ENCODE results near the gene CFAP54.

DNA sequence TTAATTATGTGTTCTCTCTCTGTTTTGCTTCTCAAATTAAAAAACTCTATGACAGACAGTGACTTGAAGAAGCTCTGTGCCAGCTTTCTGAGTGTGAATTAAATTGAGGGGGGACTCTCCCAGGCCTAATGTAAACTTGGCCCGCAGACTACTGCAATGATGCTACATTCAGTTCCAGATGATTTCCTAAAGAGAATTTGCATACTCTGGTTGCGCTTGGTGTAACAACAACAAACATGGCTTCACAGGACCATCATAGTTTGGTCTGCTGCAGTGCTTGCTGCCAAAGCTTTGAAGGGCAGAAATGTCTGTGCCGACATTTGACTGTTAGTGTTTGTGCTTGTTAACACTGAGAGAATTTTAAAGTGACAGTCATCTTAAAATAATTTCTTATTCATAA is 25.0 kb downstream of the CFAP54 start:
- TF ChIP-seq RARB (CRISPR knock-in tag; IDR thresholded peaks at IDR 0.05): no peak
- TF ChIP-seq ZC3H10 (CRISPR knock-in tag; IDR thresholded peaks at IDR 0.05): no peak
- TF ChIP-seq, protein P1, sequence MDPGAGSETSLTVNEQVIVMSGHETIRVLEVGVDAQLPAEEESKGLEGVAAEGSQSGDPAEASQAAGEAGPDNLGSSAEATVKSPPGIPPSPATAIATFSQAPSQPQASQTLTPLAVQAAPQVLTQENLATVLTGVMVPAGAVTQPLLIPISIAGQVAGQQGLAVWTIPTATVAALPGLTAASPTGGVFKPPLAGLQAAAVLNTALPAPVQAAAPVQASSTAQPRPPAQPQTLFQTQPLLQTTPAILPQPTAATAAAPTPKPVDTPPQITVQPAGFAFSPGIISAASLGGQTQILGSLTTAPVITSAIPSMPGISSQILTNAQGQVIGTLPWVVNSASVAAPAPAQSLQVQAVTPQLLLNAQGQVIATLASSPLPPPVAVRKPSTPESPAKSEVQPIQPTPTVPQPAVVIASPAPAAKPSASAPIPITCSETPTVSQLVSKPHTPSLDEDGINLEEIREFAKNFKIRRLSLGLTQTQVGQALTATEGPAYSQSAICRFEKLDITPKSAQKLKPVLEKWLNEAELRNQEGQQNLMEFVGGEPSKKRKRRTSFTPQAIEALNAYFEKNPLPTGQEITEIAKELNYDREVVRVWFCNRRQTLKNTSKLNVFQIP (CRISPR knock-in tag; IDR thresholded peaks at IDR 0.05; ENCODE audit: borderline replicate concordance, low read depth): no peak
- no peak for TF ChIP-seq GLIS3 (CRISPR knock-in tag; IDR thresholded peaks at IDR 0.05)
- TF ChIP-seq, protein P2, sequence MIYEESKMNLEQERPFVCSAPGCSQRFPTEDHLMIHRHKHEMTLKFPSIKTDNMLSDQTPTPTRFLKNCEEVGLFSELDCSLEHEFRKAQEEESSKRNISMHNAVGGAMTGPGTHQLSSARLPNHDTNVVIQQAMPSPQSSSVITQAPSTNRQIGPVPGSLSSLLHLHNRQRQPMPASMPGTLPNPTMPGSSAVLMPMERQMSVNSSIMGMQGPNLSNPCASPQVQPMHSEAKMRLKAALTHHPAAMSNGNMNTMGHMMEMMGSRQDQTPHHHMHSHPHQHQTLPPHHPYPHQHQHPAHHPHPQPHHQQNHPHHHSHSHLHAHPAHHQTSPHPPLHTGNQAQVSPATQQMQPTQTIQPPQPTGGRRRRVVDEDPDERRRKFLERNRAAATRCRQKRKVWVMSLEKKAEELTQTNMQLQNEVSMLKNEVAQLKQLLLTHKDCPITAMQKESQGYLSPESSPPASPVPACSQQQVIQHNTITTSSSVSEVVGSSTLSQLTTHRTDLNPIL (CRISPR knock-in tag; IDR thresholded peaks at IDR 0.05; ENCODE audit: low read depth): no peak
- TF ChIP-seq BACH2 (CRISPR knock-in tag; IDR thresholded peaks at IDR 0.05; ENCODE audit: borderline replicate concordance): no peak
- TF ChIP-seq, protein P3, sequence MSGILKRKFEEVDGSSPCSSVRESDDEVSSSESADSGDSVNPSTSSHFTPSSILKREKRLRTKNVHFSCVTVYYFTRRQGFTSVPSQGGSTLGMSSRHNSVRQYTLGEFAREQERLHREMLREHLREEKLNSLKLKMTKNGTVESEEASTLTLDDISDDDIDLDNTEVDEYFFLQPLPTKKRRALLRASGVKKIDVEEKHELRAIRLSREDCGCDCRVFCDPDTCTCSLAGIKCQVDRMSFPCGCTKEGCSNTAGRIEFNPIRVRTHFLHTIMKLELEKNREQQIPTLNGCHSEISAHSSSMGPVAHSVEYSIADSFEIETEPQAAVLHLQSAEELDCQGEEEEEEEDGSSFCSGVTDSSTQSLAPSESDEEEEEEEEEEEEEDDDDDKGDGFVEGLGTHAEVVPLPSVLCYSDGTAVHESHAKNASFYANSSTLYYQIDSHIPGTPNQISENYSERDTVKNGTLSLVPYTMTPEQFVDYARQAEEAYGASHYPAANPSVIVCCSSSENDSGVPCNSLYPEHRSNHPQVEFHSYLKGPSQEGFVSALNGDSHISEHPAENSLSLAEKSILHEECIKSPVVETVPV (CRISPR knock-in tag; IDR thresholded peaks at IDR 0.05): no peak
- TF ChIP-seq ESRRG (CRISPR knock-in tag; IDR thresholded peaks at IDR 0.05): no peak
- TF ChIP-seq ISL1 (CRISPR knock-in tag; IDR thresholded peaks at IDR 0.05): no peak

Measured in SK-N-SH treated with all-trans-retinoic acid at 6 μM for 48 hours (cell line).